IPS-20b (cell line): Measurements from ENCODE around the gene CDC23.
A peak's percentile ranks its signal among the peaks of the same experiment; 100 is the strongest.

ENCODE experiments used
- H3K27ac ChIP-seq: one replicate; pipeline ENCODE4 v1.5.1; 2013; ENCODE audit warnings: low read length
- H3K27me3 ChIP-seq: 2 replicates; pipeline ENCODE4 v1.6.1; 2013; ENCODE audit warnings: mild to moderate bottlenecking, low read length, inconsistent platforms; ENCODE audit not compliant: insufficient read depth
- H3K36me3 ChIP-seq: 2 replicates; pipeline ENCODE4 v1.6.1; 2013; ENCODE audit warnings: low read depth, mild to moderate bottlenecking, inconsistent platforms, low read length, moderate library complexity; ENCODE audit not compliant: insufficient read depth
- H3K4me1 ChIP-seq: 2 replicates; pipeline ENCODE4 v1.6.1; 2013; ENCODE audit warnings: mild to moderate bottlenecking, control low read depth, inconsistent platforms, low read length, moderate library complexity; ENCODE audit not compliant: insufficient read depth
- H3K4me3 ChIP-seq: 2 replicates; pipeline ENCODE4 v1.5.1; 2013; ENCODE audit warnings: mild to moderate bottlenecking, low read length, inconsistent platforms
- H3K9ac ChIP-seq: 2 replicates; pipeline ENCODE4 v1.6.1; 2013; ENCODE audit warnings: low read depth, mild to moderate bottlenecking, inconsistent platforms, low read length, moderate library complexity
- H3K9me3 ChIP-seq: 2 replicates; pipeline ENCODE4 v1.6.1; 2013; ENCODE audit warnings: mild to moderate bottlenecking, low read depth, low read length, inconsistent platforms; ENCODE audit not compliant: insufficient read depth

The CDC23 gene

DNA sequence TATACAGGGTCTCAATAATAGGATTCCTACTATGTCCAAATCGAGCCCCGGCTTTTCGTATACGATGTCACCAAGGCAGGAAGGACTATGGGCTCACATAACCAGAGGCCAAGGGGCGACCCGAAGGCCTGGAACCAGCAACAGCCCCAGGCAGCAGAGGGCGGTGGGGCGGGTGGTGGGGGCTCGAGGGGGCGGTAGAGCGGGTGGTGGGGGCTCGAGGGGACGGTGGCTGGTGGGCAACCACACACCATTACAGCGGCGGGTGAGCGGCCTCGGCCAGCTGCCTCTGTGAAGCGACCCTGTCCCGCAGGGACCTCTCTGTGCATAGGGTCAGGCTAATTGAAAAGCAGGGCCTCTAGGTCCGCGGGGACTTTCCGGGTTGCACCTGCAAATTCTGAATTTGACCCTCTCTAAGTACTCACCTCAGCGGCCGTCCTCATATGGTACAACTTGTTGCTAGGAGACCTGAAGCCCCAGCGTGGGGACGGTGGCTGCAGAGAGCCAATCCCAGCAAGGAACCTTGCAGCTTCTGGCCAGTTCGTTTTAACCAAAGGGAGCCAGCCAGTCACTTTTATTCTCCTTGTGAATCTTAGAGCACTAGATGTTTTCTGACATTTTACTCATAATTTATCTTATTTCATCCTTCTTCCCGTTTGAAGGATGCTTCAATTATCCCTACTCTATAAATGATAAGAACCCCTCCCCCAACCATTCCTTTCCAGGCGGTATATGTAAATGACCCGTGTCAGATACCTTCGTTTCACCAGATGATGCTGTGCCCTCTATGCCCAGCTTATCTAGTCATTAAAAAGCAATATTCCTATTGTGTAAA is 74.0 kb downstream of the CDC23 start, which contains the start of gene NME5:
TSS of gene NME5 (minus strand) at position 480 of the 832 bp plus-strand sequence. CDS start 648 bp downstream, outside the sequence.
- Histone ChIP-seq H3K4me1 (no peaks in the 10 kb centered on the region), H3K27ac (no peak within 1 kb of the TSS), H3K36me3 (no peaks in the 10 kb centered on the region), H3K4me3 (peak within 1 kb of the TSS; percentile 77), H3K9me3 (no peaks in the 10 kb centered on the region), H3K27me3 (no peaks in the 10 kb centered on the region), H3K9ac (peak within 1 kb of the TSS; percentile 12; the same call in 1 of the 2 replicates)
